Esophagus muscularis mucosa (tissue), 4 donors: ENCODE measurements around the gene NOD2. TPM values are rescaled to one million over a fixed set of nuclear protein-coding genes. Genes with fewer than 3 reads are reported as not detected.

Source experiments
- DNase-seq: peaks from one replicate; pipeline ENCODE4 v3.0.0-alpha.2; 2017; ENCODE audit errors: extremely low spot score
- H3K27ac ChIP-seq, 4 donors: fragments of 200-600 bp; sonication (generic); replicated peaks in 1 of 4; 1 replicate in 3 of 4; 2 replicates in 1 of 4; pipeline ENCODE4 v1.5.1; 2016 to 2019; ENCODE audit warnings: mild to moderate bottlenecking in 1 of 4
- H3K27me3 ChIP-seq, 4 donors: fragments of 200-600 bp; sonication (generic); one replicate each; pipeline versions ENCODE4 v1.5.1 to v1.6.0; 2016 to 2019
- H3K36me3 ChIP-seq, 4 donors: fragments of 200-600 bp; sonication (generic); one replicate each; pipeline ENCODE4 v1.5.1; 2016 to 2019
- H3K4me1 ChIP-seq, 4 donors: fragments of 200-600 bp; sonication (generic); one replicate each; pipeline ENCODE4 v1.5.1; 2016 to 2019
- H3K4me3 ChIP-seq, 4 donors: fragments of 200-600 bp; sonication (generic); 1 replicate in 2 of 4; 2 replicates in 2 of 4; pipeline ENCODE4 v1.5.1; 2016 to 2019; ENCODE audit warnings: mild to moderate bottlenecking in 4 of 4, moderate library complexity in 1 of 4
- H3K9me3 ChIP-seq, 4 donors: fragments of 200-600 bp; sonication (generic); 1 replicate in 3 of 4; 2 replicates in 1 of 4; pipeline ENCODE4 v1.5.1; 2016 to 2019
- EP300 ChIP-seq: sonication (generic); formaldehyde crosslinking; IDR thresholded peaks from one replicate; pipeline ENCODE4 v1.6.1; 2017; ENCODE audit warnings: antibody characterized with exemption
- POLR2A ChIP-seq: fragments of 450-650 bp; IDR thresholded peaks from one replicate; pipeline ENCODE4 v1.6.1; 2017; ENCODE audit warnings: antibody characterized with exemption, moderate library complexity, mild to moderate bottlenecking, low read depth
- POLR2AphosphoS5 ChIP-seq, 2 donors: sonication (generic); formaldehyde crosslinking; IDR thresholded peaks; one replicate each; pipeline ENCODE4 v1.6.1; 2017; ENCODE audit warnings: antibody characterized with exemption in 2 of 2
- WGBS: methylation state at CpG from one replicate; pipeline ENCODE4 v1.1.5; 2018; 5-methylcytosine and 5-hydroxymethylcytosine counted together
- intact Hi-C: fragments of 100-400 bp; cut with DNase I; formaldehyde crosslinking; loops from one replicate; pipeline ENCODE4 v1.15.1; 2023
- total RNA-seq, 4 donors: library from RNA; depleted of rRNA; stranded (reverse); fragments of >200 nt; gene quantifications; one replicate each; pipeline versions ENCODE4 v1.1.0 to v1.2.1, GENCODE V29; 2016
- TF ChIP-seq, protein P1 (sequence below), 3 experiments: fragments of 200-600 bp in 2 of 3; fragments of 450-650 bp in 1 of 3; sonication (generic) in 2 of 3; IDR thresholded peaks; one replicate each; pipeline ENCODE4 v1.5.1; 2017 to 2019; ENCODE audit warnings: antibody characterized with exemption in 3 of 3, mild to moderate bottlenecking in 2 of 3, moderate library complexity in 1 of 3

NOD2 gene
- total RNA-seq, 4 donors from 2014 or later: 1.2 to 6.0 (median 2.5) TPM

DNA sequence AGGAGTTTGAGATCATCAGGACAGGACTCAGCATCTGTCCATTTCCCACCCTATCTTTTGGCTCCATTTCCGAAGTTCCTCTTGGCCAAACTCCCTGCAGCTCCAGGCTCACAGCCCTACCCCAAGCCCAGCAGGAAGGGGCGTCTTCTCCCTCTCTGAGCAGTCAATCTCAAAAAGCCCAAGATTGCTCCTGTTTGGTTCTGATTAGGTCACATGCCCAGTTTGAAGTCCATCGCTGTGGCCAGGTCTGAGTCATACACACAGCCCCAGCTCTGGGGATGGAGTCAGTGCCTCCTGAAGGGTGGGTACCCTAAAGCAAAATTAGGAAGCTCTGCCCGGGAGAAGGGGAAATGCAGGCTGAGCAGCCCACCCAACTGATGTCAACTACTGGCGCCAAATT, 36.2 kb upstream of the NOD2 start:
- H3K36me3 ChIP-seq: no peaks in the 10 kb centered on the region
- no peak for TF ChIP-seq EP300
- TF ChIP-seq, protein P1, sequence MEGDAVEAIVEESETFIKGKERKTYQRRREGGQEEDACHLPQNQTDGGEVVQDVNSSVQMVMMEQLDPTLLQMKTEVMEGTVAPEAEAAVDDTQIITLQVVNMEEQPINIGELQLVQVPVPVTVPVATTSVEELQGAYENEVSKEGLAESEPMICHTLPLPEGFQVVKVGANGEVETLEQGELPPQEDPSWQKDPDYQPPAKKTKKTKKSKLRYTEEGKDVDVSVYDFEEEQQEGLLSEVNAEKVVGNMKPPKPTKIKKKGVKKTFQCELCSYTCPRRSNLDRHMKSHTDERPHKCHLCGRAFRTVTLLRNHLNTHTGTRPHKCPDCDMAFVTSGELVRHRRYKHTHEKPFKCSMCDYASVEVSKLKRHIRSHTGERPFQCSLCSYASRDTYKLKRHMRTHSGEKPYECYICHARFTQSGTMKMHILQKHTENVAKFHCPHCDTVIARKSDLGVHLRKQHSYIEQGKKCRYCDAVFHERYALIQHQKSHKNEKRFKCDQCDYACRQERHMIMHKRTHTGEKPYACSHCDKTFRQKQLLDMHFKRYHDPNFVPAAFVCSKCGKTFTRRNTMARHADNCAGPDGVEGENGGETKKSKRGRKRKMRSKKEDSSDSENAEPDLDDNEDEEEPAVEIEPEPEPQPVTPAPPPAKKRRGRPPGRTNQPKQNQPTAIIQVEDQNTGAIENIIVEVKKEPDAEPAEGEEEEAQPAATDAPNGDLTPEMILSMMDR (IDR thresholded peaks at IDR 0.05): no peak
- no peak for TF ChIP-seq POLR2A
- TF ChIP-seq POLR2AphosphoS5 (IDR thresholded peaks at IDR 0.05): no peak
- no peaks in the 10 kb centered on the region for H3K9me3 ChIP-seq
- 75% methylated on average over 3 of the region's 5 CpGs for WGBS
- H3K4me3 ChIP-seq: no peak overlapping the region
- H3K27ac ChIP-seq: no peak overlapping the region
- DNase-seq: no peak
- intact Hi-C loops: no loop called here
- H3K4me1 ChIP-seq: no peaks in the 10 kb centered on the region
- H3K27me3 ChIP-seq: no peaks in the 10 kb centered on the region

DNA sequence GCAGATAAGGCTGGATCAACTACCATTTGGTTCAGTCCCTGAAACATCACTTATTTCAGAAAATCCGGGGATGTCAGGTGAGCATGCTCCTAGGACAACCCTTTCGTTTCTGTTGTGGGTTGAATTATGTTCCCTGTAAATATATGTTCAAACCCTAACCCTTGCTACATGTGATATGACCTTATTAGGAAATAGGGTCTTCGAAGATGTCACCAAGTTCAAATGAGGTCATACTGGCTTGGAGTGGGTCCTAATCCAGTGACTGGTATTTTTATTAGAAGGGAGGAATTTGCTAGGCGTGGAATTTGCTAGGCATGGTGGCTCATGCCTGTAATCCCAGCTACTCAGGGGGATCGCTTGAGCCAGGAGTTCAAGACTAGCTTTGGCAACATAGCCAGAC, 33.6 kb upstream of the NOD2 start:
- intact Hi-C loops: loop anchor here (10.0 kb wide), 2 partner anchors 115 to 415 kb away; partner anchors contain the start of gene NKD1
- Histone ChIP-seq H3K4me3 (no peak overlapping the region), H3K4me1 (peaks cover 2 to 4% (median 3%) of the 10 kb centered on the region in 4 donors), H3K27me3 (no peaks in the 10 kb centered on the region), H3K9me3 (no peaks in the 10 kb centered on the region), H3K27ac (no peak overlapping the region), H3K36me3 (no peaks in the 10 kb centered on the region)
- no peak for DNase-seq
- TF ChIP-seq EP300: no peak
- no peak for TF ChIP-seq POLR2AphosphoS5 (IDR thresholded peaks at IDR 0.05)
- TF ChIP-seq POLR2A: no peak
- TF ChIP-seq, protein P1 (IDR thresholded peaks at IDR 0.05): no peak
- WGBS: 85% methylated on average over 5 of the region's 5 CpGs

DNA sequence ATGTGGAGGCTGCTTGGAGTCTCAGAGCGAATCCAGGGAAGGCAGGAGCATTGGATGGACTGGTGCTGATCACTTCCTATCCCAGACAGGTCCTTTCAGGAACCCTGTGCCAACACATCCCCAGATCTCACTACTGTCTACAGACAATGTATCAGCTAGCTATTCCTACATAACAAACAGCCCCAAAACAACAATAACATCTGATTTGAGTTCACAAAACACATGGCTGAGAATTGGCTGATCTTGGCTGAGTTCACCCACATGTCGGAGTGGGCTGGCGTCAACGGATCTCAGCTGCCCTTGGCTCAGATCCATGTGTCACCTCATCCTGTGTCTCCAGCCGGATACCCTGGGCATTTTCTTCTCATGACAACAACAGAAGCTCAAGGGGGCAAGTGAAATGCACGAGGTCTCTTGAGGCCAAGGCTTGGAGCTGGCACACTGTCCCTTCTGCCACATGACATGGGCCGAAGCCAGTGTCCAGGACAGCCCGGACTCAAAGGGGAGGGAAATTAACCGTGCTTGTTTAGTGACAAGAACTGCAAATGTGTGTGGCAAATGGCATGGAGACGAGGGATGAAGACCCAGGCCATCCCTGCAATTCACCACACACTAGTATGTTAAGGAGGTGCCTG, 31.0 kb upstream of the NOD2 start:
- TF ChIP-seq EP300 (no peak), POLR2A (no peak), POLR2AphosphoS5 (IDR thresholded peaks at IDR 0.05) (no peak)
- TF ChIP-seq, protein P1 (IDR thresholded peaks at IDR 0.05): no peak
- Histone ChIP-seq H3K36me3 (no peaks in the 10 kb centered on the region), H3K4me1 (peaks cover 5 to 14% (median 13%) of the 10 kb centered on the region in 4 donors), H3K9me3 (no peaks in the 10 kb centered on the region), H3K4me3 (no peak overlapping the region), H3K27ac (no peak overlapping the region), H3K27me3 (no peaks in the 10 kb centered on the region)
- over 99% methylated on average over 10 of the region's 10 CpGs for WGBS
- intact Hi-C loops: loop anchor here (10.0 kb wide), 2 partner anchors 118 to 418 kb away; partner anchors contain the start of gene NKD1
- no peak for DNase-seq

DNA sequence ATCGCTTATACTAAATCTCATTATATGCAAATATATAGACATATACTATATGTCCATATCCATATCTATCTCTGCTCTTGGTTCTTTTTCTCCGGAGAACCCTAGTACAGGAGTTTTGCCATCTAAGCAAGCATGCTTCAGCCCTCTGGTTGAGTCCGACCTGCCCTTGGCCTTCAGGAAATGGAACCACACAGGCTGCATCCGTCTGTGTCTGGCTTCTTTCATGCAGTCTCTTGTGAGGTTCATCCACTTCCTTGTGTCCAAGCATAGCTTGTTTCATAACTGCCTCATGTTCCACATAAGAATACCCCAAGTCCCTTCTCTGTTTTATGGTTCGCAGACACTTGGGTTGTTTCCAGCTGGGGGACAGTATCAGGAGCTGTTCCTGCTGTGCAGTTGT, 29.1 kb upstream of the NOD2 start:
- H3K4me3 ChIP-seq: no peak overlapping the region
- H3K27me3 ChIP-seq: no peaks in the 10 kb centered on the region
- no peak overlapping the region for H3K27ac ChIP-seq
- no peaks in the 10 kb centered on the region for H3K9me3 ChIP-seq
- H3K4me1 ChIP-seq: peaks cover 10 to 30% (median 27%) of the 10 kb centered on the region in 4 donors
- 89% methylated on average over 5 of the region's 5 CpGs for WGBS
- TF ChIP-seq POLR2AphosphoS5 (IDR thresholded peaks at IDR 0.05): no peak
- no peak for TF ChIP-seq EP300
- TF ChIP-seq, protein P1 (IDR thresholded peaks at IDR 0.05): no peak
- TF ChIP-seq POLR2A: no peak
- no peak for DNase-seq
- no peaks in the 10 kb centered on the region for H3K36me3 ChIP-seq
- intact Hi-C loops: loop anchor here (2.0 to 10.0 kb wide), 3 partner anchors 119 to 419 kb away; partner anchors contain the start of genes BRD7 and NKD1
